Activated CD4-positive, alpha-beta memory T cell treated with anti-CD3 and anti-CD28 coated beads, Interleukin-2, amount 10 ng/mL, durations not matched to agents 7 days and 5 days (primary cell): Measurements from ENCODE around the gene SRSF4. TPM values are rescaled to one million over a fixed set of nuclear protein-coding genes. Genes with fewer than 3 reads are reported as not detected.
"Not testable (repeated sequence)": the region's sequence is repeated elsewhere in the genome, so short reads cannot be mapped to it uniquely, and the experiment has no call there.

ENCODE experiments used
- CTCF ChIA-PET: fragments of 350-600 bp; sonication (Branson Sonifier 250); formaldehyde crosslinking; loops from one replicate; lab custom pipeline; 2021; ENCODE audit warnings: antibody characterized with exemption, inconsistent platforms; lab: Charles Lee
- POLR2A ChIA-PET: fragments of 350-600 bp; sonication (Branson Sonifier 250); formaldehyde crosslinking; loops from one replicate; lab custom pipeline; 2021; ENCODE audit warnings: antibody characterized with exemption; lab: Charles Lee
- DNase-seq: peaks from one replicate; pipeline ENCODE4 v3.0.0-alpha.2; 2020
- H3K27ac Mint-ChIP-seq: one replicate; pipeline ENCODE4 v1.8.0; 2021; ENCODE audit warnings: mild to moderate bottlenecking, mixed read lengths
- H3K27me3 Mint-ChIP-seq: one replicate; pipeline ENCODE4 v1.8.0; 2021; ENCODE audit warnings: mixed read lengths
- H3K36me3 Mint-ChIP-seq: one replicate; pipeline ENCODE4 v1.8.0; 2021; ENCODE audit warnings: low read depth, mixed read lengths
- H3K4me1 Mint-ChIP-seq: one replicate; pipeline ENCODE4 v1.8.0; 2021; ENCODE audit warnings: mixed read lengths
- H3K4me3 Mint-ChIP-seq: one replicate; pipeline ENCODE4 v1.8.0; 2021; ENCODE audit warnings: mild to moderate bottlenecking, mixed read lengths
- H3K9me3 Mint-ChIP-seq: one replicate; pipeline ENCODE4 v1.8.0; 2021; ENCODE audit warnings: mixed read lengths
- total RNA-seq, 2 experiments: library from RNA; stranded (reverse); gene quantifications; one replicate each; pipeline ENCODE4 v1.2.3, GENCODE V29; 2021

Gene SRSF4
- total RNA-seq, 2 experiments from 2014 or later = 121 to 123 TPM

GRCh38 chr1:29156543-29157268, 25.0 kb downstream of the SRSF4 start:
- no peak for DNase-seq
- no peak overlapping the region for H3K27ac Mint-ChIP-seq
- H3K27me3 Mint-ChIP-seq = no peaks in the 10 kb centered on the region
- CTCF ChIA-PET = interaction anchor here (0.9 to 1.3 kb wide), 3 partner anchors 15 to 46 kb away, joined by 3 to 4 read pairs (median 3); partner anchors contain the start of gene SRSF4
- peaks cover 76% of the 10 kb centered on the region for H3K36me3 Mint-ChIP-seq
- no peak overlapping the region for H3K4me3 Mint-ChIP-seq
- peaks cover 7% of the 10 kb centered on the region for H3K4me1 Mint-ChIP-seq
- H3K9me3 Mint-ChIP-seq = no peaks in the 10 kb centered on the region
- POLR2A ChIA-PET = interaction anchor here (1.5 kb wide), 1 partner anchor 24 kb away, joined by 6 read pairs; the partner anchor contains the start of gene SRSF4

GRCh38 chr1:29152046-29152805, 29.5 kb downstream of the SRSF4 start:
- no peak overlapping the region for H3K4me3 Mint-ChIP-seq
- POLR2A ChIA-PET = interaction anchor here (1.6 kb wide), 1 partner anchor 29 kb away, joined by 5 read pairs; the partner anchor contains the start of gene SRSF4
- CTCF ChIA-PET = interaction anchor here (0.6 to 1.3 kb wide), 3 partner anchors 9 to 193 kb away, joined by 3 to 4 read pairs (median 3); no protein-coding TSS in a partner anchor
- no peak overlapping the region for H3K27ac Mint-ChIP-seq
- no peaks in the 10 kb centered on the region for H3K4me1 Mint-ChIP-seq
- no peaks in the 10 kb centered on the region for H3K27me3 Mint-ChIP-seq
- DNase-seq = no peak
- peaks cover 87% of the 10 kb centered on the region for H3K36me3 Mint-ChIP-seq
- no peaks in the 10 kb centered on the region for H3K9me3 Mint-ChIP-seq

GRCh38 chr1:29150346-29150745, 31.4 kb downstream of the SRSF4 start:
- H3K27me3 Mint-ChIP-seq, H3K9me3 Mint-ChIP-seq, CTCF ChIA-PET, H3K4me1 Mint-ChIP-seq, POLR2A ChIA-PET, DNase-seq, H3K4me3 Mint-ChIP-seq, H3K27ac Mint-ChIP-seq: not testable (repeated sequence)
- peaks cover 91% of the 10 kb centered on the region for H3K36me3 Mint-ChIP-seq

- no peak overlapping the region for H3K4me3 Mint-ChIP-seq
- no peak for DNase-seq
- no peak overlapping the region for H3K27ac Mint-ChIP-seq
- H3K9me3 Mint-ChIP-seq = no peaks in the 10 kb centered on the region
- CTCF ChIA-PET = interaction anchor here (0.7 kb wide), 1 partner anchor 95 kb away, joined by 3 read pairs; no protein-coding TSS in a partner anchor
- H3K36me3 Mint-ChIP-seq = peaks cover 84% of the 10 kb centered on the region
- no peaks in the 10 kb centered on the region for H3K4me1 Mint-ChIP-seq
- no peaks in the 10 kb centered on the region for H3K27me3 Mint-ChIP-seq
- POLR2A ChIA-PET = no interaction called here
These were observed 32.8 kb downstream of the SRSF4 start for GRCh38 chr1:29148656-29149491.

GRCh38 chr1:29145739-29146437, 35.8 kb downstream of the SRSF4 start:
- POLR2A ChIA-PET = no interaction called here
- no peaks in the 10 kb centered on the region for H3K27me3 Mint-ChIP-seq
- no peaks in the 10 kb centered on the region for H3K4me1 Mint-ChIP-seq
- peaks cover 71% of the 10 kb centered on the region for H3K36me3 Mint-ChIP-seq
- no peak for DNase-seq
- H3K27ac Mint-ChIP-seq = no peak overlapping the region
- no peak overlapping the region for H3K4me3 Mint-ChIP-seq
- CTCF ChIA-PET = interaction anchor here (1.3 kb wide), 1 partner anchor 52 kb away, joined by 3 read pairs; no protein-coding TSS in a partner anchor
- H3K9me3 Mint-ChIP-seq = no peaks in the 10 kb centered on the region

GRCh38 chr1:29144178-29144577, 37.5 kb downstream of the SRSF4 start:
- no peak overlapping the region for H3K4me3 Mint-ChIP-seq
- POLR2A ChIA-PET = no interaction called here
- H3K4me1 Mint-ChIP-seq = no peaks in the 10 kb centered on the region
- no peaks in the 10 kb centered on the region for H3K9me3 Mint-ChIP-seq
- no peak for DNase-seq
- no peaks in the 10 kb centered on the region for H3K27me3 Mint-ChIP-seq
- H3K27ac Mint-ChIP-seq = no peak overlapping the region
- CTCF ChIA-PET = no interaction called here
- H3K36me3 Mint-ChIP-seq = peaks cover 55% of the 10 kb centered on the region

GRCh38 chr1:29142714-29143113, 39.0 kb downstream of the SRSF4 start:
- ChIA-PET CTCF (no interaction called here), POLR2A (interaction anchor here (1.1 to 1.6 kb wide), 2 partner anchors 14 to 39 kb away, joined by 3 read pairs; partner anchors contain the start of gene SRSF4)
- H3K9me3 Mint-ChIP-seq = no peaks in the 10 kb centered on the region
- H3K27me3 Mint-ChIP-seq = no peaks in the 10 kb centered on the region
- DNase-seq = no peak
- no peak overlapping the region for H3K27ac Mint-ChIP-seq
- peaks cover 40% of the 10 kb centered on the region for H3K36me3 Mint-ChIP-seq
- no peaks in the 10 kb centered on the region for H3K4me1 Mint-ChIP-seq
- H3K4me3 Mint-ChIP-seq = no peak overlapping the region

- Mint-ChIP-seq H3K4me1 (peaks cover 7% of the 10 kb centered on the region), H3K27me3 (peaks cover 9% of the 10 kb centered on the region), H3K27ac (no peak overlapping the region), H3K36me3 (no peaks in the 10 kb centered on the region), H3K4me3 (no peak overlapping the region), H3K9me3 (no peaks in the 10 kb centered on the region)
- DNase-seq = no peak
- ChIA-PET CTCF (interaction anchor here (0.6 kb wide), 1 partner anchor 101 kb away, joined by 3 read pairs; no protein-coding TSS in a partner anchor), POLR2A (no interaction called here)
These were observed 45.2 kb downstream of the SRSF4 start for GRCh38 chr1:29136391-29136915.

GRCh38 chr1:29134695-29135028, 47.0 kb downstream of the SRSF4 start:
- CTCF ChIA-PET = interaction anchor here (1.6 kb wide), 1 partner anchor 10 kb away, joined by 7 read pairs; no protein-coding TSS in a partner anchor
- DNase-seq = no peak
- Mint-ChIP-seq H3K4me3 (no peak overlapping the region), H3K36me3 (no peaks in the 10 kb centered on the region), H3K4me1 (peaks cover 7% of the 10 kb centered on the region), H3K27me3 (peaks cover 16% of the 10 kb centered on the region), H3K27ac (no peak overlapping the region), H3K9me3 (no peaks in the 10 kb centered on the region)
- POLR2A ChIA-PET = no interaction called here

- ChIA-PET CTCF (interaction anchor here (1.6 kb wide), 1 partner anchor 10 kb away, joined by 7 read pairs; no protein-coding TSS in a partner anchor), POLR2A (no interaction called here)
- no peaks in the 10 kb centered on the region for H3K36me3 Mint-ChIP-seq
- DNase-seq = no peak
- H3K27me3 Mint-ChIP-seq = peaks cover 17% of the 10 kb centered on the region
- H3K9me3 Mint-ChIP-seq = no peaks in the 10 kb centered on the region
- H3K4me1 Mint-ChIP-seq = peaks cover 7% of the 10 kb centered on the region
- H3K4me3 Mint-ChIP-seq = no peak overlapping the region
- no peak overlapping the region for H3K27ac Mint-ChIP-seq
These were observed 47.6 kb downstream of the SRSF4 start for GRCh38 chr1:29133861-29134694.

- CTCF ChIA-PET = not testable (repeated sequence)
These were observed 50.6 kb downstream of the SRSF4 start for GRCh38 chr1:29131056-29131455.

More at GRCh38 chr1:29131056-29131455, 50.6 kb downstream of the SRSF4 start:
- H3K27ac Mint-ChIP-seq, H3K9me3 Mint-ChIP-seq, POLR2A ChIA-PET, H3K4me1 Mint-ChIP-seq, DNase-seq, H3K36me3 Mint-ChIP-seq, H3K4me3 Mint-ChIP-seq: not testable (repeated sequence)
- peaks cover 18% of the 10 kb centered on the region for H3K27me3 Mint-ChIP-seq
